Fibroblast of lung (primary cell): ENCODE data around the gene WDR5B. TPM values are rescaled to one million over a fixed set of nuclear protein-coding genes. Genes with fewer than 3 reads are reported as not detected.

Experiments
- DNase-seq, 2 donors: peaks; one replicate each; pipeline versions ENCODE4 v3.0.0 to v3.0.0-alpha.2; 2010; ENCODE audit warnings: low read depth in 2 of 2
- H2AFZ ChIP-seq: 2 replicates; pipeline ENCODE4 v1.5.1; 2012; ENCODE audit warnings: low read length, control low read depth, inconsistent platforms
- H3K27ac ChIP-seq: 2 replicates; pipeline ENCODE4 v1.5.1; 2011; ENCODE audit warnings: low read length, control low read depth; ENCODE audit not compliant: insufficient read depth
- H3K27me3 ChIP-seq: 2 replicates; pipeline ENCODE4 v1.5.1; 2011; ENCODE audit warnings: mild to moderate bottlenecking, low read length; ENCODE audit not compliant: control insufficient read depth, insufficient read depth
- H3K36me3 ChIP-seq: 2 replicates; pipeline ENCODE4 v1.5.1; 2011; ENCODE audit warnings: low read length; ENCODE audit not compliant: control insufficient read depth, insufficient read depth
- H3K4me1 ChIP-seq: 2 replicates; pipeline ENCODE4 v1.5.1; 2011; ENCODE audit warnings: low read length; ENCODE audit not compliant: control insufficient read depth, insufficient read depth; ENCODE audit errors: extremely low read depth
- H3K4me2 ChIP-seq: 2 replicates; pipeline ENCODE4 v1.5.1; 2011; ENCODE audit warnings: low read length, control low read depth; ENCODE audit not compliant: insufficient read depth; ENCODE audit errors: extremely low read depth
- H3K4me3 ChIP-seq, 4 experiments: fragments of 200-600 bp in 1 of 4; sonication (generic) in 1 of 4; replicated peaks in 1 of 4; 2 replicates each; pipeline ENCODE4 v1.5.1; 2011 to 2016; ENCODE audit warnings: low read length in 4 of 4, low read depth in 3 of 4, mild to moderate bottlenecking in 3 of 4, control low read depth in 2 of 4, inconsistent platforms in 1 of 4, mixed read lengths in 1 of 4; ENCODE audit not compliant: insufficient read depth in 1 of 4; ENCODE audit errors: control extremely low read depth in 1 of 4
- H3K79me2 ChIP-seq: 2 replicates; pipeline ENCODE4 v1.5.1; 2012; ENCODE audit warnings: mild to moderate bottlenecking, low read length, inconsistent platforms; ENCODE audit not compliant: control insufficient read depth, insufficient read depth
- H3K9ac ChIP-seq: 2 replicates; pipeline ENCODE4 v1.5.1; 2011; ENCODE audit warnings: mild to moderate bottlenecking, low read length, control low read depth; ENCODE audit not compliant: insufficient read depth
- H3K9me3 ChIP-seq: 2 replicates; pipeline ENCODE4 v1.5.1; 2012; ENCODE audit warnings: low read depth, low read length; ENCODE audit not compliant: control insufficient read depth, insufficient read depth
- H4K20me1 ChIP-seq: 2 replicates; pipeline ENCODE4 v1.5.1; 2011; ENCODE audit warnings: low read length; ENCODE audit not compliant: control insufficient read depth, insufficient read depth; ENCODE audit errors: extremely low read depth
- CTCF ChIP-seq, 2 donors: IDR thresholded peaks in 1 of 2; conservative IDR thresholded peaks in 1 of 2; 1 replicate in 1 of 2; 2 replicates in 1 of 2; pipeline ENCODE4 v1.5.1; 2011 to 2012; ENCODE audit warnings: low read length in 2 of 2, control low read depth in 1 of 2, inconsistent platforms in 1 of 2, low read depth in 1 of 2, mild to moderate bottlenecking in 1 of 2
- EZH2 ChIP-seq: IDR thresholded peaks from 2 replicates; pipeline ENCODE4 v1.5.1; 2012; ENCODE audit warnings: low read length, control low read depth, mild to moderate bottlenecking; ENCODE audit errors: missing control alignments
- polyA plus RNA-seq, 2 donors: library from polyadenylated mRNA; depleted of rRNA in 1 of 2; stranded (reverse) in 1 of 2; unstranded in 1 of 2; fragments of >200 nt; gene quantifications; 2 replicates each; pipeline ENCODE4 v1.2.1, GENCODE V29; 2011 to 2012; ENCODE audit warnings: missing spikeins in 1 of 2
- total RNA-seq: library from RNA; depleted of rRNA; stranded (reverse); fragments of >200 nt; gene quantifications from 2 replicates; pipeline ENCODE4 v1.2.1, GENCODE V29; 2014

The WDR5B gene
- total and polyA plus RNA-seq, 2 donors (not counting 1 experiment from before 2014, with no cell fraction given) = 6.6 to 7.2 TPM

DNA sequence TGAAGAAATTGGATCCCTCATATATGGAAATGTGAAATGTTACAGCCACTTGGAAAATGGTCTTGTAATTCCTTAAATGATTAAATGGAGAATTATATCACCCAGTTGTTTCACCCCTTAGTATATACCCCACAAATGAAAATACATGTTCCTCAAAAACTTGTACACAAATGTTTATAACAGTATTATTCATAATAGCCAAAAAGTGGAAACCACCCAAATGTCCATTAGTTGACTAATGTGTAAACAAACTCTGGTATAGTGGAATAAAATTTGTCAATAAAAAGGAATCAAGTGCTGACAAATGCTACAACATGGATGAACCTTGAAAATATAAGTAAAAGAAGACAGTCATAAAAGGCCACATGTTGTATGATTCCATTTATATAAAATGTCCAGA is 19.4 kb downstream of the WDR5B start:
- no peaks in the 10 kb centered on the region for H4K20me1 ChIP-seq
- no peaks in the 10 kb centered on the region for H3K9me3 ChIP-seq
- H2AFZ ChIP-seq = no peak overlapping the region
- H3K27me3 ChIP-seq = no peaks in the 10 kb centered on the region
- H3K9ac ChIP-seq = no peak overlapping the region
- TF ChIP-seq EZH2 = no peak
- TF ChIP-seq CTCF (conservative IDR thresholded peaks at IDR 0.05 in 1 of 2, IDR thresholded peaks at IDR 0.05 in 1 of 2; ENCODE audit: low read depth in 1 of 2, low read length in 2 of 2) = no peak
- H3K4me2 ChIP-seq = no peak overlapping the region
- no peak overlapping the region for H3K27ac ChIP-seq
- no peak for DNase-seq
- H3K4me1 ChIP-seq = no peaks in the 10 kb centered on the region
- no peak overlapping the region for H3K4me3 ChIP-seq
- no peaks in the 10 kb centered on the region for H3K79me2 ChIP-seq
- H3K36me3 ChIP-seq = no peaks in the 10 kb centered on the region

DNA sequence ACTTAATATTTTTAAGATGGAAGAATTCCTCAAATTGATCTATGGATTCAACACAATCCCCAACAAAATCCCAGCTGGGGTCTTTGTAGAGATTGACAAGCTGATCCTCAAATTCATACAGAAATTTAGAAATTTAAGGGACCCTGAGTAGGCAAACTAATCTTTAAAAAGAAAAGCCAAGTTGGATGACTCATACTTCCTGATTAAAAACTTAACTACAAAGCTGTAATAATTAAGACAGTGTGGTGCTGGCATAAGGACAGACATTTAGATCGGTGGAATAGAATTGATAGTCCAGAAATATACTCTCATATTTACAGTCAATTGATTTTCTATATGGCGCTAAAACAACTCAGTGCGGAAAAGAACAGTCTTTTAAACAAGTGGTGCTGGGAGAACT is 20.3 kb downstream of the WDR5B start:
- H3K9me3 ChIP-seq = no peaks in the 10 kb centered on the region
- TF ChIP-seq EZH2 = no peak
- TF ChIP-seq CTCF (conservative IDR thresholded peaks at IDR 0.05 in 1 of 2, IDR thresholded peaks at IDR 0.05 in 1 of 2; ENCODE audit: low read depth in 1 of 2, low read length in 2 of 2) = no peak
- no peak overlapping the region for H3K4me2 ChIP-seq
- no peak overlapping the region for H3K4me3 ChIP-seq
- H3K4me1 ChIP-seq = no peaks in the 10 kb centered on the region
- no peaks in the 10 kb centered on the region for H4K20me1 ChIP-seq
- DNase-seq = no peak
- H2AFZ ChIP-seq = no peak overlapping the region
- no peaks in the 10 kb centered on the region for H3K79me2 ChIP-seq
- no peaks in the 10 kb centered on the region for H3K36me3 ChIP-seq
- H3K27me3 ChIP-seq = no peaks in the 10 kb centered on the region
- H3K9ac ChIP-seq = no peak overlapping the region
- no peak overlapping the region for H3K27ac ChIP-seq

DNA sequence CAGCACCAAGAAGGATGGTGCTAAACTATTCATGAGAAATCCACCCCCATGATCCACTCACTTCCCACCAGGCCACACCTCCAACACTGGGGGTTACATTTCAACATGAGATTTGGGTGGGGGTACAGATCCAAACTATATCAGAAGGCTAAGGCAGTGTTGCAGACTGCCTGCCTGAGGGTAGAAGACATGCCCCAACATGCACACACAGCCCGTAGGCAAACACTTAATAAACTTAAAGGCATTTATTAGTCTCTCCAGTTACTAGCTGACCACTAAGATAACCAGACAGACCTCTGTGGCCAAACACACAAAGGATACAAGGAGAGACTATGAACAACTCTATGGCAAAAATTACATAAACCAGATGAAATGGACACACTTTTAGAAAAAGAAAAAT is 21.7 kb downstream of the WDR5B start:
- DNase-seq = peak in 1 of 2 donors; percentile 25
- Histone ChIP-seq H3K79me2 (no peaks in the 10 kb centered on the region), H3K4me3 (no peak overlapping the region), H3K4me2 (no peak overlapping the region), H3K4me1 (no peaks in the 10 kb centered on the region), H2AFZ (no peak overlapping the region), H3K27me3 (no peaks in the 10 kb centered on the region), H3K27ac (no peak overlapping the region), H3K9me3 (no peaks in the 10 kb centered on the region), H3K36me3 (no peaks in the 10 kb centered on the region), H4K20me1 (no peaks in the 10 kb centered on the region), H3K9ac (no peak overlapping the region)
- TF ChIP-seq CTCF (conservative IDR thresholded peaks at IDR 0.05 in 1 of 2, IDR thresholded peaks at IDR 0.05 in 1 of 2; ENCODE audit: low read depth in 1 of 2, low read length in 2 of 2) = no peak
- TF ChIP-seq EZH2 = no peak
